HG02759 (cell line): ENCODE data around the gene TMTC2.
"Not testable (repeated sequence)": the region's sequence is repeated elsewhere in the genome, so short reads cannot be mapped to it uniquely, and the experiment has no call there.

Experiments
- ATAC-seq: cut with Tn5 transposase; IDR thresholded peaks from one replicate; pipeline ENCODE4 v1.9.1; 2021; ENCODE audit warnings: mild to moderate bottlenecking, moderate library complexity; ENCODE audit not compliant: unreplicated experiment

Gene TMTC2

GRCh38 chr12:82835217-82835616 is 148.5 kb downstream of the TMTC2 start:
- no peak for ATAC-seq

GRCh38 chr12:82838131-82838551 is 151.4 kb downstream of the TMTC2 start:
- ATAC-seq = no peak

- no peak for ATAC-seq
Observed at GRCh38 chr12:82838827-82839226, 152.1 kb downstream of the TMTC2 start.

- ATAC-seq = no peak
Observed at GRCh38 chr12:82839796-82840195, 153.1 kb downstream of the TMTC2 start.

GRCh38 chr12:82841487-82841904 is 154.8 kb downstream of the TMTC2 start:
- ATAC-seq = no peak

GRCh38 chr12:82842480-82842879 is 155.8 kb downstream of the TMTC2 start:
- no peak for ATAC-seq

GRCh38 chr12:82845076-82845475 is 158.4 kb downstream of the TMTC2 start:
- not testable (repeated sequence) for ATAC-seq

GRCh38 chr12:82848845-82849244 is 162.1 kb downstream of the TMTC2 start:
- ATAC-seq = no peak

GRCh38 chr12:82852529-82852928 is 165.8 kb downstream of the TMTC2 start:
- ATAC-seq = no peak

- ATAC-seq = peak; percentile 87
Observed at GRCh38 chr12:82855872-82856271, 169.2 kb downstream of the TMTC2 start.

- ATAC-seq = no peak
Observed at GRCh38 chr12:82857276-82857675, 170.6 kb downstream of the TMTC2 start.

- ATAC-seq = no peak
Observed at GRCh38 chr12:82857911-82858533, 171.3 kb downstream of the TMTC2 start.

GRCh38 chr12:82858534-82858917 is 171.8 kb downstream of the TMTC2 start:
- no peak for ATAC-seq

- no peak for ATAC-seq
Observed at GRCh38 chr12:82862069-82862841, 175.5 kb downstream of the TMTC2 start.

- ATAC-seq = no peak
Observed at GRCh38 chr12:82862876-82863649, 176.4 kb downstream of the TMTC2 start.

GRCh38 chr12:82866227-82866775 is 179.6 kb downstream of the TMTC2 start:
- no peak for ATAC-seq

GRCh38 chr12:82866946-82867345 is 180.2 kb downstream of the TMTC2 start:
- ATAC-seq = no peak

GRCh38 chr12:82867762-82868500 is 181.2 kb downstream of the TMTC2 start:
- no peak for ATAC-seq

- peak; percentile 73 for ATAC-seq
Observed at GRCh38 chr12:82870771-82871377, 184.2 kb downstream of the TMTC2 start.

GRCh38 chr12:82872088-82872487 is 185.4 kb downstream of the TMTC2 start:
- ATAC-seq = no peak
